LNCAP (cell line): ENCODE results near the gene POU2AF3.

Source experiments
- TF ChIP-seq, protein P1 (sequence below): fragments of 450-650 bp; IDR thresholded peaks from 2 replicates; pipeline ENCODE4 v1.5.1; 2017; ENCODE audit warnings: mild to moderate bottlenecking

The POU2AF3 gene

DNA sequence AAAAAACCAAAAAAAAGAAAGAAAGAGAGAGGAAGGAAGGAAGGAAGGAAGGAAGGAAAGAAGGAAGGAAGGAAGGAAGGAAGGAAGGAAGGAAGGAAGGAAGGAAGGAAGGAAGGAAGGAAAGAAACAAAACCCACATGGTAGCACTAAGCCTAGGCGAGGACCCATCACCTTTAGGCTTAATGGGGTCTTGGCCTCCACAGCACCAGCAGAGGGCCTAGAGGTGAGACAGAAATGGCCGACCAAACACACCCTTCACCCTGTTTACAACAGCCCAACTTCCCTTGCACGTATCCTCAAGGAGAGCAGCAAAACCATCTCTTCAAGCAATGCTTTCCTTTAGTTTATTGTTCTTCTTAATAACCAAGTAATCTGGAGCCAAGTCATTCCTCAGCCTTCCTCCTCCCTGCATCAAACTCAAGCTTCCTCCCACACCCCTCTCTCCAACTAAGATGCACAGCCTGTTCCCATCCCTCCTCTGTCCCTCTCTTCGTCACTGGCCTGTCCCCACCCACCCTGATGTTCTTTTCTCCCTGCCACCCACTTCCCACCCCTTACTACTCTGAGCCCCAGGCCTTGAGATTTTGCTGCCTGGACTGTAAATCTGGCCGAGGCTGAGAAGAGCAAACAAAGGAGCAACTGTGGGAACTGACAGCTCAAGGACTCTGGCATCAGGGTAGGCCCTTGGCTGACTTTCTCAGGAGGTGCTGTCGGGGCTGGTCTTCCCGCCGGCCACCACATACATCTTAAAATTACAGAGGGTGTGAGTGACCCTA lies 54.8 kb downstream of the POU2AF3 start:
- TF ChIP-seq, protein P1, sequence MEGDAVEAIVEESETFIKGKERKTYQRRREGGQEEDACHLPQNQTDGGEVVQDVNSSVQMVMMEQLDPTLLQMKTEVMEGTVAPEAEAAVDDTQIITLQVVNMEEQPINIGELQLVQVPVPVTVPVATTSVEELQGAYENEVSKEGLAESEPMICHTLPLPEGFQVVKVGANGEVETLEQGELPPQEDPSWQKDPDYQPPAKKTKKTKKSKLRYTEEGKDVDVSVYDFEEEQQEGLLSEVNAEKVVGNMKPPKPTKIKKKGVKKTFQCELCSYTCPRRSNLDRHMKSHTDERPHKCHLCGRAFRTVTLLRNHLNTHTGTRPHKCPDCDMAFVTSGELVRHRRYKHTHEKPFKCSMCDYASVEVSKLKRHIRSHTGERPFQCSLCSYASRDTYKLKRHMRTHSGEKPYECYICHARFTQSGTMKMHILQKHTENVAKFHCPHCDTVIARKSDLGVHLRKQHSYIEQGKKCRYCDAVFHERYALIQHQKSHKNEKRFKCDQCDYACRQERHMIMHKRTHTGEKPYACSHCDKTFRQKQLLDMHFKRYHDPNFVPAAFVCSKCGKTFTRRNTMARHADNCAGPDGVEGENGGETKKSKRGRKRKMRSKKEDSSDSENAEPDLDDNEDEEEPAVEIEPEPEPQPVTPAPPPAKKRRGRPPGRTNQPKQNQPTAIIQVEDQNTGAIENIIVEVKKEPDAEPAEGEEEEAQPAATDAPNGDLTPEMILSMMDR = no peak

DNA sequence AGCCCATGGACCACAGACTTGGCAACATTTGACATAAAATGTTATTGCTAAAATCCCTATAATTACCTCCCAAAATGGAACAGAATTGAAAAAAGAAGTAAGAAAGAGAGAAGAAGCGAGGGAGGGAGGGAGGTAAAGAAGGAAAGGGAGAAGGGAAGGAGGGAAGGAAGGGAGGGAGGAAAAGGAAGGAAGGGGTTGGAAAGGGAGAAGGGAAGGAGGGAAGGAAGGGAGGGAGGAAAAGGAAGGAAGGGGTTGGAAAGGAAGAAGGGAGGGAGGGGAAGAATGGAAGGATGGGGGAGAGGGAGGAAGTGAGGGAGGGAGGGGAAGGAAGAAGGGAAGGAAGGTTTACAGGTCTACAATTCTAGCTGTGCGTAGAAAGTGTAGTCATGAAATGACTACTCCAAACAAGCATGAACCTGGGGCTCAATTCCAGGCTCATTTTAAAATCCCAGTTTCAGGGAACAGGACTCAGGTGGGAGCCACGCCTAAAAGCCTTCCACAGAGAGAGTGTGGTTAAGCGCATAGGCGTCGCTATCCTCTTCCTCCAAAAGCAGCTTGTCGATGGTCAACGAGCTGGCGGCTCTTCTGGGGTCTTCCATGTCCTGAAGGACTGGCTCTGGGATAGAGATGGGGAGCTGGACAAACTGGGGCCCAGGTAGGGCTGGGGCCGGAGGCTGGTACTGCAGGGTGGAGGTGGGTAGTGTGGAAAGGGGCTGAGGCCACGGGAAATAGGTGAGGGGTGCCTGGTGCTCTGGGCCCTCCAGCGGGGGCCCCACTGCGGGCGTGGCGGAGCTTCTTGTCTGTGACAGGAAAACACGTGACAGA lies 55.6 kb downstream of the POU2AF3 start:
- TF ChIP-seq, protein P1 = no peak

DNA sequence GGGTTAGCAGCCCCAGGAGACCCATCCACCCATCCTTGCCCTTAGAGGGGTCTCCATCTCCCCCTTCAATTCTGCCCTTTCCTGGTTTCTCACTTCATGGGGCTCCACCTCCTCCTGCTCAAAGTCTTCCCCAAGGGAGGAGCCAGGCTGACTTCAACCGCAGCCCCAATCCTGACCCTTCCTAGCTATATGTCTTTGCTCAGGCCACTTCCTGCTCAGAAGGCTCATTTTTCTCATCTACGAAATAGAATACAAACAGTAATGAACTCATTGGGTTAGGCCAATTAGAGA lies 56.2 kb downstream of the POU2AF3 start:
- TF ChIP-seq, protein P1 = no peak

DNA sequence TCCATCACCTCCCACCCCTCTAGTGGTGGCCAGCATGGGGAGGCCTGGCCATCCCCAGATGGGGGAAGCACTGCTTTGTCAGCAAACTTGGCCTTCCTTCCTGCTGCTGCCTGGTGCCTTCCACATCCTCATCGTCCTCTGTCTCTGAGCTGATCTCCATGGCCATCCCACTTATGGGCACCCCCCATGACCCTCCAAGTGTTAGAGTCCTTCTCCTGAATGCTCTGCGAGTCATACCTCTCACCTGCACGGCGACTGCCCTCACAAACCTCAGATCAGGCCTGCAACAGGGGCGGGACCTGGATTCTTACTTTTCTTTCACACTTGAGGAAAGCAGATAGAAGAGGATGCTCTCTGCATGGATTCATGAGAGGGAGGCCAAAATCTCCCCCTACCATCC lies 56.8 kb downstream of the POU2AF3 start:
- TF ChIP-seq, protein P1 = no peak

DNA sequence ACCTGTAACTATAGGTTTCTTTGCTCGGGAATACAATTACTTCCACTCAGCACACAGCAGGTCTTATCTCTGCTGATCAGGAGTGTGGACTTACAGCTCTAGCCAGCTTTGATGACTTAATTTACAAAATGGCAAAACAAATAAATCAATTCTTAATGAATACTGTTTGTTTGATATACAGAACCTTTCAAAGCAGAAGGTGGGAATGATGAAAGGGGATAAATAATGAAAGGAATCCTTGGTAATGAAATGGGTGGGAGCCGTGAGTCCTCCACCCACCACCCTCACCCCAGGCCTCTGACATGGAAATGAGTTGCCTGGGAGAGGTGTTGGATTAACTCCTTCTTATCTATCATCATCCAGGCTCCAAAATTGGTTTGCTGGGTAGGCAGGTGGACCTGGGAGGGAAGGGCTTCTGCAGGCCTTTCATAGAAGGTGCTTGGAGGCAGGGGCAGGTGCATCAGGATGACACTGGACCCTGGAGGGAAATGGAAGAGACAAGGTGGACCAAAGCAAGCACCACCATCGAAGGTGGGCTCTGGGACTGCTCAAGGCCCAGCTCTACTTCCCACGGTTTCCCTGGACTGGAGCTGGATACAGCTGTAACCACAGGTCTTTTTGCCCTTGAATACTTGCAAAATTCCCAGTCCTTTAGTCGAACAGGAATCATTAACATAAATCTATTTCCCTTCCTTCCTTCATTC lies 57.8 kb downstream of the POU2AF3 start:
- TF ChIP-seq, protein P1 = no peak

DNA sequence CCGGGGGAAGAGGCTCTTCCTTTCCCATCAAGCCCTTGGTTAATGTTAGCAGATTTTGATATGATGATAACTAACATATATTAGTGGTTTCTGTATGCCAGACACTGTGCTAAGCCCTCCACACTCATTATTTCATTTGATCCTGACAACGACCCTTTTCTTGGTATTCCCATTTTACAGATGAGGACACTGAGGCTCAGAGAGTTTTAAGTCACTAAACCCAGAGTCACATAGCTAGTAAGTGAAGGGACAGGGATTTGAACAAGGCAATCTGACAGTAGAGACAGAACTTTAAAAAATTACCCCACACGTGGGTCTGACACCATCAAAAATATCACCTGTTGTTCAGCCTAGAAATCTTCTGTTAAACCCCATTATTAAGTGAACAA lies 58.3 kb downstream of the POU2AF3 start:
- TF ChIP-seq, protein P1 = no peak

DNA sequence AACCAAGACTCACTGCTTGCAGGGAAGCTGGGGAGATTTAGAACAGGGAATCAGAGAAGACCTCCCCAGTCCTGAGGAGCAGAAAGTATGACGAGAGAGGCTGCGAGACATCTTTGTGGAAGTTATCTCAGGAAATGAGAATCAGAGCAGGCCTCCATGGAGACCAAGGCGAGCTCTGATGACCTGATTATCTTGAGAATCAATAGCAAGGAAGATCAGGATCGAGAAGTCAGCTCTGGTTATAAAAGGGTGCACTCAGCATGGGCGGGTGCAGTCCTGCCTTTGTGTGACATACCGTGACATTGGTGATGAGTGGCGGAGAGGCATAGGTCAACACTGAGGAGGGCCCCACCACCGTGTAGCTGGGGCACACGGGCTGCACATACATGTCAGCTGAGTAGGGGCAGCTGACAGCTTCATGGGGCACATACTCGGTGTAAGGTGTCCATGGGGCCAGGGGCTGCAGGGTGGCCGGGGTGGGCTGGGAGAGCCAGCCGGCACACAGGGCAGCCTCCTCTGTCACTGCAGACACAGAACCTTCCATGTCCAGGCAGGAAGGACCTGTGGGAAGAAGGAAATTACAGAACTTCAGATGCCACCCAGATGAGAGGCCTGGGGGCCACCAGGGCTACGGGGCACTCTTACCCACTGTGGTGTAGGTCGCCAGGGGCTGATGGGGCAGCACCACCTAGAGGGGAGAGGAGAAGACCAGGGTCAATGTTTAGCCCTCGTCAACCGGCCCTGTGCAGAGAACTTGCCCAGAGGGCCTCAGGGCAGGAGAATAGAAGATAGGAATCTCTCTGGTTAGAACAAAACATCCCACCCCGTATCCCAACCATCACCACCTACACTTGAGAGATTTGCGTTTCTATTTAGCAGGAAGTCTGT lies 59.0 kb downstream of the POU2AF3 start:
- TF ChIP-seq, protein P1 = no peak
